PC-3 (cell line): ENCODE measurements around the gene KLHL30. TPM values are rescaled to one million over a fixed set of nuclear protein-coding genes. Genes with fewer than 3 reads are reported as not detected.

Experiments used
- ATAC-seq: fragments of 200-7000 bp; cut with Tn5 transposase; 2 replicates; pipeline ENCODE4 v1.9.1; 2020; ENCODE audit warnings: mild to moderate bottlenecking, moderate library complexity
- BruUV-seq: library from RNA; stranded (reverse); fragments of 400-500 nt; replicated peaks from 2 replicates; lab custom pipeline; 2021; lab: Mats Ljungman, UMichigan
- CTCF ChIA-PET: fragments of 300-600 bp; sonication (Branson Sonifier 250); formaldehyde crosslinking; loops from one replicate; lab custom pipeline; 2022; ENCODE audit warnings: antibody characterized with exemption; lab: Charles Lee
- POLR2A ChIA-PET: fragments of 300-600 bp; sonication (Branson Sonifier 250); formaldehyde crosslinking; loops from one replicate; lab custom pipeline; 2022; ENCODE audit warnings: antibody characterized with exemption; ENCODE audit not compliant: unreplicated experiment; lab: Charles Lee
- DNase-seq: peaks from one replicate; pipeline ENCODE4 v3.0.0-alpha.2; 2015
- H2AFZ ChIP-seq: fragments of 300-600 bp; sonication (generic); 2 replicates; pipeline ENCODE4 v1.6.0; 2016; ENCODE audit warnings: antibody characterized with exemption, low read length
- H3F3A ChIP-seq: fragments of 300-600 bp; sonication (generic); one replicate; pipeline ENCODE4 v1.6.0; 2017; ENCODE audit warnings: antibody characterized with exemption, low read length, control low read depth, mild to moderate bottlenecking; ENCODE audit not compliant: unreplicated experiment
- H3K27ac ChIP-seq: fragments of 300-600 bp; sonication (generic); 2 replicates; pipeline ENCODE4 v1.5.1; 2016; ENCODE audit warnings: mild to moderate bottlenecking, low read length
- H3K27me3 ChIP-seq: fragments of 300-600 bp; sonication (generic); 2 replicates; pipeline ENCODE4 v1.6.1; 2016; ENCODE audit warnings: low read length, mixed read lengths
- H3K36me3 ChIP-seq: fragments of 300-600 bp; sonication (generic); 2 replicates; pipeline ENCODE4 v1.6.1; 2016; ENCODE audit warnings: low read depth, mixed run types, low read length, mixed read lengths
- H3K4me1 ChIP-seq: fragments of 300-600 bp; sonication (generic); 2 replicates; pipeline ENCODE4 v1.5.1; 2016; ENCODE audit warnings: low read length; ENCODE audit not compliant: insufficient read depth
- H3K4me2 ChIP-seq: fragments of 300-600 bp; sonication (generic); 2 replicates; pipeline ENCODE4 v1.6.0; 2016; ENCODE audit warnings: low read length
- H3K4me3 ChIP-seq: fragments of 300-600 bp; sonication (generic); 2 replicates; pipeline ENCODE4 v1.5.1; 2016; ENCODE audit warnings: mild to moderate bottlenecking, low read length, mixed read lengths
- H3K79me2 ChIP-seq: fragments of 300-600 bp; sonication (generic); 2 replicates; pipeline ENCODE4 v1.6.1; 2017; ENCODE audit warnings: low read length, mixed read lengths
- H3K9ac ChIP-seq: fragments of 300-600 bp; sonication (generic); 2 replicates; pipeline ENCODE4 v1.6.0; 2016; ENCODE audit warnings: mild to moderate bottlenecking, low read length
- H3K9me2 ChIP-seq: fragments of 300-600 bp; sonication (generic); replicated peaks from 2 replicates; pipeline ENCODE4 v1.6.1; 2016; ENCODE audit warnings: mixed run types, low read length, mixed read lengths
- H3K9me3 ChIP-seq: fragments of 300-600 bp; sonication (generic); 2 replicates; pipeline ENCODE4 v1.6.1; 2016; ENCODE audit warnings: low read length, mixed read lengths
- H4K20me1 ChIP-seq: fragments of 300-600 bp; sonication (generic); 2 replicates; pipeline ENCODE4 v1.6.1; 2016; ENCODE audit warnings: low read length, mixed read lengths
- EZH2 ChIP-seq: fragments of 300-600 bp; sonication (generic); IDR thresholded peaks from one replicate; pipeline ENCODE4 v1.6.1; 2017; ENCODE audit warnings: antibody characterized with exemption, mild to moderate bottlenecking, low read length; ENCODE audit not compliant: unreplicated experiment
- EZH2phosphoT487 ChIP-seq: fragments of 300-600 bp; sonication (generic); IDR thresholded peaks from 2 replicates; pipeline ENCODE4 v1.6.1; 2018; ENCODE audit warnings: mild to moderate bottlenecking, antibody characterized with exemption, low read length, borderline replicate concordance
- intact Hi-C: fragments of 100-400 bp; cut with micrococcal nuclease; formaldehyde crosslinking; loops from 2 replicates; pipeline ENCODE4 v1.9.0; 2023
- total RNA-seq: library from RNA; depleted of rRNA; stranded (reverse); fragments of >200 nt; gene quantifications from 2 replicates; pipeline ENCODE4 v1.2.3, GENCODE V29; 2014
- TF ChIP-seq, protein P1 (sequence below): fragments of 300-600 bp; sonication (generic); conservative IDR thresholded peaks from 2 replicates; pipeline ENCODE4 v1.5.1; 2017; ENCODE audit warnings: antibody characterized with exemption, low read depth, mild to moderate bottlenecking, low read length

KLHL30 gene
- total RNA-seq, 1 experiment from 2014 or later, result not detected

DNA sequence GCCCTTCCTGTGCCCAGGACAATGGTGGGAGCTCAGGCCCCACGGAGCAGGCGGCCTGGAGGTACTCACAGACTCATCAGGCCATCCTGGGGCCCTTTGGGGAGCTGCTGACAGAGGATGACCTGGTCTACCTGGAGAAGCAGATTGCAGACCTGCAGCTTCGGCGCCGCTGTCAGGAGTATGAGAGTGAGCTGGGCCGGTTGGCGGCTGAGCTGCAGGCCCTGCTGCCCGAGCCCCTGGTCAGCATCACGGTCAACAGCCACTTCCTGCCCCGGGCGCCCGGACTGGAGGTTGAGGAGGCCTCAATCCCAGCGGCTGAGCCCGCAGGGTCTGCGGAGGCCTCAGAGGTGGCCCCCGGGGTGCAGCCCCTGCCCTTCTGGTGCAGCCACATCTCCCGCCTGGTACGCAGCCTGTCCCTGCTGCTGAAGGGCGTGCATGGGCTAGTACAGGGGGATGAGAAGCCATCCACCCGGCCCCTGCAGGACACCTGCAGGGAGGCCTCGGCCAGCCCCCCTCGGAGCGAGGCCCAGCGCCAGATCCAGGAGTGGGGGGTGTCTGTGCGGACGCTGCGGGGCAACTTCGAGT, 8.3 kb upstream of the KLHL30 start:
- H2AFZ ChIP-seq, result no peak overlapping the region
- no peak overlapping the region for H3K27ac ChIP-seq
- no peaks in the 10 kb centered on the region for H3K9me2 ChIP-seq
- H3K27me3 ChIP-seq, result no peaks in the 10 kb centered on the region
- no peaks in the 10 kb centered on the region for H3K4me1 ChIP-seq
- intact Hi-C loops, result no loop called here
- TF ChIP-seq EZH2 (no peak), EZH2phosphoT487 (no peak)
- TF ChIP-seq, protein P1, sequence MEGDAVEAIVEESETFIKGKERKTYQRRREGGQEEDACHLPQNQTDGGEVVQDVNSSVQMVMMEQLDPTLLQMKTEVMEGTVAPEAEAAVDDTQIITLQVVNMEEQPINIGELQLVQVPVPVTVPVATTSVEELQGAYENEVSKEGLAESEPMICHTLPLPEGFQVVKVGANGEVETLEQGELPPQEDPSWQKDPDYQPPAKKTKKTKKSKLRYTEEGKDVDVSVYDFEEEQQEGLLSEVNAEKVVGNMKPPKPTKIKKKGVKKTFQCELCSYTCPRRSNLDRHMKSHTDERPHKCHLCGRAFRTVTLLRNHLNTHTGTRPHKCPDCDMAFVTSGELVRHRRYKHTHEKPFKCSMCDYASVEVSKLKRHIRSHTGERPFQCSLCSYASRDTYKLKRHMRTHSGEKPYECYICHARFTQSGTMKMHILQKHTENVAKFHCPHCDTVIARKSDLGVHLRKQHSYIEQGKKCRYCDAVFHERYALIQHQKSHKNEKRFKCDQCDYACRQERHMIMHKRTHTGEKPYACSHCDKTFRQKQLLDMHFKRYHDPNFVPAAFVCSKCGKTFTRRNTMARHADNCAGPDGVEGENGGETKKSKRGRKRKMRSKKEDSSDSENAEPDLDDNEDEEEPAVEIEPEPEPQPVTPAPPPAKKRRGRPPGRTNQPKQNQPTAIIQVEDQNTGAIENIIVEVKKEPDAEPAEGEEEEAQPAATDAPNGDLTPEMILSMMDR, result no peak
- ATAC-seq (no peak), DNase-seq (no peak)
- ChIA-PET CTCF (no interaction called here), POLR2A (no interaction called here)
- H3F3A ChIP-seq, result no peaks in the 10 kb centered on the region
- H3K4me3 ChIP-seq, result no peak overlapping the region
- H4K20me1 ChIP-seq, result no peaks in the 10 kb centered on the region
- no peak overlapping the region for H3K9ac ChIP-seq
- BruUV-seq, result no TSS peak
- H3K4me2 ChIP-seq, result no peak overlapping the region
- no peaks in the 10 kb centered on the region for H3K79me2 ChIP-seq
- no peaks in the 10 kb centered on the region for H3K9me3 ChIP-seq
- H3K36me3 ChIP-seq, result no peaks in the 10 kb centered on the region

DNA sequence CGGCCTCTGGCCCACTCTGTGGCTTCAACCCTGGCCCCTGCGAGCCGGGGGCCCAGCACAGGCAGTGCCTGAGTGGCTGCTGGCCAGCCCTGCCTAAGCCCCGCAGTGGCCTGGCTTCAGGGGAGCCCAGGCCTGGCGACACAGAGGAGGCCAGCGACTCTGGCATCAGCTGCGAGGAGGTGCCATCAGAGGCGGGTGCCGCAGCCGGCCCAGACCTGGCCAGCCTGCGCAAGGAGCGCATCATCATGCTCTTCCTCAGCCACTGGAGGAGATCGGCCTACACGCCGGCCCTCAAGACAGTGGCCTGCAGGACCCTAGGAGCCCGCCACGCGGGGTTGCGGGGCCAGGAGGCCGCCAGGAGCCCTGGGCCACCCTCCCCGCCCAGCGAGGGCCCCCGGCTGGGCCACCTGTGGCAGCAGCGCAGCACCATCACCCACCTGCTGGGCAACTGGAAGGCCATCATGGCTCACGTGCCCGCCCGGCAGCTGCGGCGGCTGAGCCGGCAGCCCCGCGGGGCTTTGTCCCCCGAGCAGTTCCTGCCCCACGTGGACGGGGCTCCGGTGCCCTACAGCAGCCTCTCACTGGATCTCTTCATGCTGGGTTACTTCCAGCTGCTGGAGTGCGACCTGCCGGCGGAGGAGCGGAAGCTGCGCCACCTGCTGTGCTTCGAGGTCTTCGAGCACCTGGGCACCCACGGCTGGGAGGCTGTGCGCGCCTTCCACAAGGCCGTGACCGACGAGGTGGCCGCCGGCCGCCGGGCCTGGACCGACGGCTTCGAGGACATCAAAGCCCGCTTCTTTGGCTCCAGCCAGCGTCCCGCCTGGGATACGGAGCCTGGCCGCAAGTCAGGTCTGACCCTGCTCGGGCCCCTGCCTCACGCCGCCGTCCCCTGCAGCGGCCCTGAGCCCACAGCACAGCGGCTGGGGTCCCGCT, 7.5 kb upstream of the KLHL30 start:
- Histone ChIP-seq H3K9me3 (no peaks in the 10 kb centered on the region), H3K9me2 (no peaks in the 10 kb centered on the region), H2AFZ (no peak overlapping the region), H4K20me1 (no peaks in the 10 kb centered on the region), H3K4me3 (no peak overlapping the region), H3K4me1 (no peaks in the 10 kb centered on the region), H3K4me2 (no peak overlapping the region), H3K9ac (no peak overlapping the region), H3K36me3 (no peaks in the 10 kb centered on the region), H3K27ac (no peak overlapping the region), H3K79me2 (no peaks in the 10 kb centered on the region), H3K27me3 (no peaks in the 10 kb centered on the region), H3F3A (no peaks in the 10 kb centered on the region)
- intact Hi-C loops, result no loop called here
- ChIA-PET POLR2A (no interaction called here), CTCF (no interaction called here)
- no peak for ATAC-seq
- no TSS peak for BruUV-seq
- TF ChIP-seq EZH2phosphoT487, result no peak
- TF ChIP-seq, protein P1, result no peak
- no peak for TF ChIP-seq EZH2
- DNase-seq, result no peak
